SK-N-SH (cell line): ENCODE data around the gene TBK1.

Experiments used
- CTCF ChIP-seq: fragments of 200-600 bp; sonication (generic); IDR thresholded peaks from 2 replicates; pipeline ENCODE4 v1.6.1; 2017; ENCODE audit warnings: antibody characterized with exemption, mild to moderate bottlenecking, moderate library complexity
- MAX ChIP-seq: IDR thresholded peaks from 2 replicates; pipeline ENCODE4 v1.4.0; 2012; ENCODE audit warnings: low read depth
- REST ChIP-seq: IDR thresholded peaks from 2 replicates; pipeline ENCODE4 v1.6.1; 2012; ENCODE audit warnings: mild to moderate bottlenecking, low read depth, low read length, moderate library complexity

GRCh38 chr12:64457466-64457865 lies 5.5 kb downstream of the TBK1 start:
- TF ChIP-seq CTCF (no peak), REST (no peak), MAX (no peak)
